Measurements from ENCODE around the gene POLH. TPM values are rescaled to one million over a fixed set of nuclear protein-coding genes. Genes with fewer than 3 reads are reported as not detected.

POLH gene
- total RNA-seq, 4 donors from 2014 or later, result 4.6 to 16.3 (median 7.4) TPM

GRCh38 chr6:43609402-43609801 is 33.4 kb downstream of the POLH start:
- no peak for TF ChIP-seq CTCF (IDR thresholded peaks at IDR 0.05; ENCODE audit: low read depth)

- no peak for TF ChIP-seq CTCF (IDR thresholded peaks at IDR 0.05; ENCODE audit: low read depth)
Observed at GRCh38 chr6:43610431-43610830, 34.4 kb downstream of the POLH start.

GRCh38 chr6:43613721-43614395 is 37.9 kb downstream of the POLH start:
- TF ChIP-seq CTCF (IDR thresholded peaks at IDR 0.05; ENCODE audit: low read depth), result no peak

GRCh38 chr6:43614396-43614730 is 38.4 kb downstream of the POLH start:
- TF ChIP-seq CTCF (IDR thresholded peaks at IDR 0.05; ENCODE audit: low read depth), result no peak

- TF ChIP-seq CTCF (IDR thresholded peaks at IDR 0.05; ENCODE audit: low read depth), result no peak
Observed at GRCh38 chr6:43616725-43617472, 40.9 kb downstream of the POLH start.

GRCh38 chr6:43621078-43621835 is 45.3 kb downstream of the POLH start:
- no peak for TF ChIP-seq CTCF (IDR thresholded peaks at IDR 0.05; ENCODE audit: low read depth)

GRCh38 chr6:43621836-43622180 is 45.8 kb downstream of the POLH start:
- TF ChIP-seq CTCF (IDR thresholded peaks at IDR 0.05; ENCODE audit: low read depth), result no peak
